Measurements from ENCODE around the gene CNMD. TPM values are rescaled to one million over a fixed set of nuclear protein-coding genes. Genes with fewer than 3 reads are reported as not detected.
"Not testable (repeated sequence)": the region's sequence is repeated elsewhere in the genome, so short reads cannot be mapped to it uniquely, and the experiment has no call there.

Gene CNMD
- total RNA-seq, 1 experiment from 2014 or later, result not detected

DNA sequence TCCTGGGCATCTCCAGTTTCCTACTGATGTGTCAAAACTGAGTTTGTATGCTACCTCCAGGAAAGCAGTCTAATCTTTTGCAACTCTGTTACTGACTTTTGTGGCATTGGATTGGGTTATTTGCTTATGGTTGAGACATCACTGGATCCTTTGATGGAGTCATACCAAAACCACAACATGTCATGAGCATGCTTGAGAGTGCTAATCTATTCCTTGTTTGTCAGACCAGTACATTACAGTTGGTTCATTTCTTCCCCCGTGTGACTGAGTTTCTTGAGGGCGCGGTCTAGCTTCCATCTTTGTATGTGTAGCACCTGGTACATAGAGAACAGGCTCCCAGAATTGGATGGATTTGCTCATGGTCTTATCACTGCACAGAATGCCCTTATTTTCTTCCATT is 43.8 kb downstream of the CNMD start:
- Mint-ChIP-seq H3K36me3 (ENCODE audit: insufficient read depth, unreplicated experiment) (no peaks in the 10 kb centered on the region), H3K27ac (ENCODE audit: unreplicated experiment) (no peak overlapping the region), H3K9me3 (ENCODE audit: low read depth, unreplicated experiment) (no peaks in the 10 kb centered on the region), H3K4me3 (ENCODE audit: low read depth, unreplicated experiment) (no peak overlapping the region), H3K4me1 (ENCODE audit: low read depth, unreplicated experiment) (no peaks in the 10 kb centered on the region), H3K27me3 (ENCODE audit: unreplicated experiment) (no peaks in the 10 kb centered on the region)
- no peak for DNase-seq
- intact Hi-C loops (cut with micrococcal nuclease; ENCODE audit: unreplicated experiment), result no loop called here
- TF ChIP-seq, protein P1, sequence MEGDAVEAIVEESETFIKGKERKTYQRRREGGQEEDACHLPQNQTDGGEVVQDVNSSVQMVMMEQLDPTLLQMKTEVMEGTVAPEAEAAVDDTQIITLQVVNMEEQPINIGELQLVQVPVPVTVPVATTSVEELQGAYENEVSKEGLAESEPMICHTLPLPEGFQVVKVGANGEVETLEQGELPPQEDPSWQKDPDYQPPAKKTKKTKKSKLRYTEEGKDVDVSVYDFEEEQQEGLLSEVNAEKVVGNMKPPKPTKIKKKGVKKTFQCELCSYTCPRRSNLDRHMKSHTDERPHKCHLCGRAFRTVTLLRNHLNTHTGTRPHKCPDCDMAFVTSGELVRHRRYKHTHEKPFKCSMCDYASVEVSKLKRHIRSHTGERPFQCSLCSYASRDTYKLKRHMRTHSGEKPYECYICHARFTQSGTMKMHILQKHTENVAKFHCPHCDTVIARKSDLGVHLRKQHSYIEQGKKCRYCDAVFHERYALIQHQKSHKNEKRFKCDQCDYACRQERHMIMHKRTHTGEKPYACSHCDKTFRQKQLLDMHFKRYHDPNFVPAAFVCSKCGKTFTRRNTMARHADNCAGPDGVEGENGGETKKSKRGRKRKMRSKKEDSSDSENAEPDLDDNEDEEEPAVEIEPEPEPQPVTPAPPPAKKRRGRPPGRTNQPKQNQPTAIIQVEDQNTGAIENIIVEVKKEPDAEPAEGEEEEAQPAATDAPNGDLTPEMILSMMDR (IDR thresholded peaks at IDR 0.05; ENCODE audit: unreplicated experiment), result no peak
- no TSS peak for BruUV-seq (replicated peaks)
- CTCF ChIA-PET, result no interaction called here

DNA sequence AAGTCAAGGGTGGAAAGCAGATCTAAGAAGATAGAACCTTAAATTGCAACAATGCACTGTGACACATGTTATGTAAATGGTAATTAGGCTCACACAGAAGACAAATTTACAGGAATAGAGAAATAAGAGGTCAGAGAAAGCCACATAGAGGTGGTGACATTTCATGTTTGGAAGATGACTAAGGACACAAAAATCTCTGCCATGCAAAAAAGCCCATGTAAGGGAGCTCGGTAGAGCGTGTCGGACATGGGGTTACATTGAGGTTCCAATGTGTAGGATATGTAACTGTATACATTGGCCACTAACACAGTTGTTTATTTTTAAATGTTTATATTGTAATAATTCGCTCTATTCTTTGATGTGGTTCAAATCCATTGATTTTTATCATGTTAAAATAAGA is 53.2 kb downstream of the CNMD start:
- no TSS peak for BruUV-seq (replicated peaks)
- Mint-ChIP-seq H3K27ac (ENCODE audit: unreplicated experiment) (no peak overlapping the region), H3K36me3 (ENCODE audit: insufficient read depth, unreplicated experiment) (peaks cover 5% of the 10 kb centered on the region)

DNA sequence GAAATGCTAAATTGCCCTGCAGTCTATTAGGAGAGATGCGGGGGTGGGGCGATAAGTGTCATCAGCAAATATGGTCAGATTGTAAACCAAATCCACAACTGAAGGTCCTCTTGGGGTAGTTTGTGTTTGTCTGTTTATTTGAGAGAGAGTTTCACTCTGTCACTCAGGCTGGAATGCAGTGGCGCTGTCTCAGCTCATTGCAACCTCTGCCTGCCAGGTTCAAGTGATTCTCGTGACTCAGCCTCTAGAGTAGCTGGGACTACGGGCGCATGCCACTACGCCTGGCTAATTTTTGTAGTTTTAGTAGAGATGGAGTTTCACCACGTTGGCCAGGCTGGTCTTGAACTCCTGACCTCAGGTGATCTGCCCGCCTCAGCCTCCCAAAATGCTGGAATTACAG is 53.8 kb downstream of the CNMD start:
- DNase-seq; H3K27ac Mint-ChIP-seq (ENCODE audit: unreplicated experiment); H3K4me1 Mint-ChIP-seq (ENCODE audit: low read depth, unreplicated experiment); intact Hi-C loops (cut with micrococcal nuclease; ENCODE audit: unreplicated experiment); BruUV-seq (replicated peaks); H3K9me3 Mint-ChIP-seq (ENCODE audit: low read depth, unreplicated experiment); H3K27me3 Mint-ChIP-seq (ENCODE audit: unreplicated experiment); H3K4me3 Mint-ChIP-seq (ENCODE audit: low read depth, unreplicated experiment); CTCF ChIA-PET: not testable (repeated sequence)
- H3K36me3 Mint-ChIP-seq (ENCODE audit: insufficient read depth, unreplicated experiment), result peaks cover 11% of the 10 kb centered on the region

More for the DNA sequence above, 53.2 kb downstream of the CNMD start:
- Mint-ChIP-seq H3K4me3 (ENCODE audit: low read depth, unreplicated experiment) (no peak overlapping the region), H3K4me1 (ENCODE audit: low read depth, unreplicated experiment) (no peaks in the 10 kb centered on the region), H3K27me3 (ENCODE audit: unreplicated experiment) (no peaks in the 10 kb centered on the region), H3K9me3 (ENCODE audit: low read depth, unreplicated experiment) (no peaks in the 10 kb centered on the region)
- TF ChIP-seq, protein P1 (IDR thresholded peaks at IDR 0.05; ENCODE audit: unreplicated experiment), result no peak
- intact Hi-C loops (cut with micrococcal nuclease; ENCODE audit: unreplicated experiment), result no loop called here
- CTCF ChIA-PET, result no interaction called here
- no peak for DNase-seq

DNA sequence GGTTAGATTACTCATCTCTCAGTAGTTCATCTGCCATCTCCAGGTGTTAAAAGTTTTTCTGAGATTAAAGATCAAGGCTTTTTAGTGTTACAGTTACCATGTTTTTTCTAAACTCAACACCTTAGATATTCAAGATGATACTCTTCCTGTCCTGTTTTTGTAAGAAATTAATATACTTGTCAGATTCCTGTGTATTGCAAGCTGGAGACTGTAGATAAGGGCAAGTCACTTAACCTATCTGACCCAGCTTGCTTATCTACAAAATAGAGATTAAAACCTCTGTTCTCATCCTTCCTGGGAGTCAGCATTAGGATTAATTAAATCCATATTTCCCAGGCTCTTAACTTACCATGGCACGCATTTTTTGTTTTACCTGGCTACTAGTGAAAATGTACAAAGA is 61.8 kb downstream of the CNMD start:
- CTCF ChIA-PET, result no interaction called here
- Mint-ChIP-seq H3K9me3 (ENCODE audit: low read depth, unreplicated experiment) (no peaks in the 10 kb centered on the region), H3K27ac (ENCODE audit: unreplicated experiment) (no peak overlapping the region), H3K4me1 (ENCODE audit: low read depth, unreplicated experiment) (no peaks in the 10 kb centered on the region), H3K27me3 (ENCODE audit: unreplicated experiment) (no peaks in the 10 kb centered on the region), H3K36me3 (ENCODE audit: insufficient read depth, unreplicated experiment) (peaks cover 26% of the 10 kb centered on the region), H3K4me3 (ENCODE audit: low read depth, unreplicated experiment) (no peak overlapping the region)
- no TSS peak for BruUV-seq (replicated peaks)
- DNase-seq, result no peak
- intact Hi-C loops (cut with micrococcal nuclease; ENCODE audit: unreplicated experiment), result no loop called here
- TF ChIP-seq, protein P1 (IDR thresholded peaks at IDR 0.05; ENCODE audit: unreplicated experiment), result no peak

DNA sequence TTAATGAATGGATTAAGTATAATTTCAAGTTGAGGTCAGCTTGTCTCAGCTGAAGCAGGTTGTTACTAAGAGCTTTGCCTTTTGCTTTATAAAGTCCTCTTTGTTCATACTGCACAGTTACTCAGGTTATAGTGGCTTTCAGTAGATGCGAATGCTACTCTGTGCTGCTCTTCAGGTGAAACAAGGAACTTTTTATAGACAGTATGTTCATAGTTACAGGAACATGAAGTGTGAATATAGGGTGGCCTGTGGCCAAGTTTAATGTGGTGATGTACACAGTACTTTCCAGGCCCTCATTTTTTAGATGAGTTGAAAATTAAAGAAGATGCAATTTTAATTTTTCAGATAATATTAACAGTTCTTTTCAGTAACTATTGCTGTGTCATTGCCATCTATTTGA is 66.2 kb downstream of the CNMD start:
- CTCF ChIA-PET, result interaction anchor here (0.7 kb wide), 1 partner anchor 1450 kb away, joined by 3 read pairs; no protein-coding TSS in a partner anchor
- H3K4me3 Mint-ChIP-seq (ENCODE audit: low read depth, unreplicated experiment), result no peak overlapping the region
- peaks cover 11% of the 10 kb centered on the region for H3K36me3 Mint-ChIP-seq (ENCODE audit: insufficient read depth, unreplicated experiment)
- no peaks in the 10 kb centered on the region for H3K4me1 Mint-ChIP-seq (ENCODE audit: low read depth, unreplicated experiment)
- no peaks in the 10 kb centered on the region for H3K27me3 Mint-ChIP-seq (ENCODE audit: unreplicated experiment)
- TF ChIP-seq, protein P1 (IDR thresholded peaks at IDR 0.05; ENCODE audit: unreplicated experiment), result no peak
- H3K9me3 Mint-ChIP-seq (ENCODE audit: low read depth, unreplicated experiment), result no peaks in the 10 kb centered on the region
- no TSS peak for BruUV-seq (replicated peaks)
- no peak for DNase-seq
- no peak overlapping the region for H3K27ac Mint-ChIP-seq (ENCODE audit: unreplicated experiment)
- intact Hi-C loops (cut with micrococcal nuclease; ENCODE audit: unreplicated experiment), result no loop called here

All from Calu3 (cell line).